ENCODE results near the gene MYL12A.
"Not testable (repeated sequence)": the region's sequence is repeated elsewhere in the genome, so short reads cannot be mapped to it uniquely, and the experiment has no call there.

The MYL12A gene

GRCh38 chr18:3247240-3248061, at the start of gene MYL12A:
TSS of gene MYL12A (plus strand) at chr18:3247801. CDS start at chr18:3253248, 5,447 bp downstream.
- DNase-seq (ENCODE audit: low read depth in 2 of 2): peak; percentile 97 to 98

GRCh38 chr18:3198260-3198860, 49.2 kb upstream of the MYL12A start:
- not testable (repeated sequence) for DNase-seq (ENCODE audit: low read depth in 2 of 2)

- no peak for DNase-seq (ENCODE audit: low read depth in 2 of 2)
These were observed 47.5 kb upstream of the MYL12A start for GRCh38 chr18:3199942-3200645.

- DNase-seq (ENCODE audit: low read depth in 2 of 2): no peak
These were observed 42.4 kb upstream of the MYL12A start for GRCh38 chr18:3205239-3205638.

- no peak for DNase-seq (ENCODE audit: low read depth in 2 of 2)
These were observed 40.0 kb upstream of the MYL12A start for GRCh38 chr18:3207565-3207964.

GRCh38 chr18:3209859-3210569, 37.6 kb upstream of the MYL12A start:
- no peak for DNase-seq (ENCODE audit: low read depth in 2 of 2)

- DNase-seq (ENCODE audit: low read depth in 2 of 2): no peak
These were observed 36.2 kb upstream of the MYL12A start for GRCh38 chr18:3211236-3211992.

- no peak for DNase-seq (ENCODE audit: low read depth in 2 of 2)
These were observed 34.9 kb upstream of the MYL12A start for GRCh38 chr18:3212657-3213056.

- DNase-seq (ENCODE audit: low read depth in 2 of 2): no peak
These were observed 34.1 kb upstream of the MYL12A start for GRCh38 chr18:3213300-3214059.

GRCh38 chr18:3214855-3215637, 32.6 kb upstream of the MYL12A start:
- no peak for DNase-seq (ENCODE audit: low read depth in 2 of 2)

GRCh38 chr18:3216987-3217386, 30.6 kb upstream of the MYL12A start:
- no peak for DNase-seq (ENCODE audit: low read depth in 2 of 2)

- DNase-seq (ENCODE audit: low read depth in 2 of 2): no peak
These were observed 29.5 kb upstream of the MYL12A start for GRCh38 chr18:3217948-3218647.

GRCh38 chr18:3218819-3219218, 28.8 kb upstream of the MYL12A start:
- DNase-seq (ENCODE audit: low read depth in 2 of 2): no peak

- no peak for DNase-seq (ENCODE audit: low read depth in 2 of 2)
These were observed 28.4 kb upstream of the MYL12A start for GRCh38 chr18:3219241-3219630.

GRCh38 chr18:3219631-3220335, 27.8 kb upstream of the MYL12A start, which contains the start of gene MYOM1:
TSS of gene MYOM1 (minus strand) at chr18:3219968. CDS start at chr18:3215223, 4,745 bp downstream.
- no peak for DNase-seq (ENCODE audit: low read depth in 2 of 2)

GRCh38 chr18:3220868-3221267, 26.7 kb upstream of the MYL12A start:
- DNase-seq (ENCODE audit: low read depth in 2 of 2): not testable (repeated sequence)

- no peak for DNase-seq (ENCODE audit: low read depth in 2 of 2)
These were observed 26.1 kb upstream of the MYL12A start for GRCh38 chr18:3221496-3221895.

- DNase-seq (ENCODE audit: low read depth in 2 of 2): no peak
These were observed 24.2 kb upstream of the MYL12A start for GRCh38 chr18:3223356-3223755.

Data from fibroblast of skin of left quadriceps (primary cell).